Upper lobe of left lung (tissue), 4 donors: ENCODE results near the gene PGAM2.

Experiments
- CTCF ChIP-seq, 6 experiments: fragments of 450-650 bp in 4 of 6; fragments of 200-600 bp in 2 of 6; sonication (generic) in 2 of 6; IDR thresholded peaks; one replicate each; pipeline ENCODE4 v1.5.1; 2016 to 2019; ENCODE audit warnings: antibody characterized with exemption in 6 of 6
- POLR2A ChIP-seq, 4 donors: fragments of 450-650 bp; IDR thresholded peaks; one replicate each; pipeline ENCODE4 v1.5.1; 2016 to 2017; ENCODE audit warnings: antibody characterized with exemption in 4 of 4, mild to moderate bottlenecking in 2 of 4

- TF ChIP-seq CTCF (IDR thresholded peaks at IDR 0.05) (no peak), POLR2A (IDR thresholded peaks at IDR 0.05) (no peak)
Measured at GRCh38 chr7:44113764-44114354, 48.5 kb upstream of the PGAM2 start.
